Ishikawa (cell line): ENCODE data around the gene ASCL2.

Experiments used
- CEBPB ChIP-seq: IDR thresholded peaks from 2 replicates; pipeline ENCODE4 v1.6.1; 2012
- CREB1 ChIP-seq: IDR thresholded peaks from 2 replicates; pipeline ENCODE4 v1.6.1; 2012; ENCODE audit warnings: low read depth
- EGR1 ChIP-seq: IDR thresholded peaks from 2 replicates; pipeline ENCODE4 v1.6.1; 2012
- EP300 ChIP-seq: IDR thresholded peaks from 2 replicates; pipeline ENCODE4 v1.6.1; 2012; ENCODE audit warnings: borderline replicate concordance
- FOXM1 ChIP-seq: IDR thresholded peaks from 2 replicates; pipeline ENCODE4 v1.6.1; 2012; ENCODE audit warnings: low read depth, borderline replicate concordance
- MAX ChIP-seq: IDR thresholded peaks from 2 replicates; pipeline ENCODE4 v1.6.1; 2012
- NFIC ChIP-seq: IDR thresholded peaks from 2 replicates; pipeline ENCODE4 v1.6.1; 2012
- RAD21 ChIP-seq: IDR thresholded peaks from 2 replicates; pipeline ENCODE4 v1.6.1; 2012; ENCODE audit warnings: low read depth
- REST ChIP-seq: IDR thresholded peaks from 2 replicates; pipeline ENCODE4 v1.6.1; 2012; ENCODE audit warnings: low read depth, mild to moderate bottlenecking
- TAF1 ChIP-seq: IDR thresholded peaks from 2 replicates; pipeline ENCODE4 v1.6.1; 2012; ENCODE audit warnings: low read depth, mild to moderate bottlenecking
- TCF12 ChIP-seq: IDR thresholded peaks from 2 replicates; pipeline ENCODE4 v1.6.1; 2012; ENCODE audit warnings: low read depth
- TEAD4 ChIP-seq: IDR thresholded peaks from 2 replicates; pipeline ENCODE4 v1.6.1; 2012
- USF1 ChIP-seq: IDR thresholded peaks from 2 replicates; pipeline ENCODE4 v1.6.1; 2012
- YY1 ChIP-seq: IDR thresholded peaks from 2 replicates; pipeline ENCODE4 v1.6.1; 2012; ENCODE audit warnings: low read depth
- ZBTB7A ChIP-seq: IDR thresholded peaks from 2 replicates; pipeline ENCODE4 v1.6.1; 2012; ENCODE audit warnings: low read depth

Gene ASCL2

GRCh38 chr11:2310786-2311352 lies 40.5 kb upstream of the ASCL2 start:
- TF ChIP-seq REST (no peak), TCF12 (no peak), TEAD4 (no peak), USF1 (no peak), FOXM1 (no peak), TAF1 (no peak), NFIC (no peak), YY1 (no peak), CREB1 (no peak), EGR1 (no peak), CEBPB (no peak)

DNA sequence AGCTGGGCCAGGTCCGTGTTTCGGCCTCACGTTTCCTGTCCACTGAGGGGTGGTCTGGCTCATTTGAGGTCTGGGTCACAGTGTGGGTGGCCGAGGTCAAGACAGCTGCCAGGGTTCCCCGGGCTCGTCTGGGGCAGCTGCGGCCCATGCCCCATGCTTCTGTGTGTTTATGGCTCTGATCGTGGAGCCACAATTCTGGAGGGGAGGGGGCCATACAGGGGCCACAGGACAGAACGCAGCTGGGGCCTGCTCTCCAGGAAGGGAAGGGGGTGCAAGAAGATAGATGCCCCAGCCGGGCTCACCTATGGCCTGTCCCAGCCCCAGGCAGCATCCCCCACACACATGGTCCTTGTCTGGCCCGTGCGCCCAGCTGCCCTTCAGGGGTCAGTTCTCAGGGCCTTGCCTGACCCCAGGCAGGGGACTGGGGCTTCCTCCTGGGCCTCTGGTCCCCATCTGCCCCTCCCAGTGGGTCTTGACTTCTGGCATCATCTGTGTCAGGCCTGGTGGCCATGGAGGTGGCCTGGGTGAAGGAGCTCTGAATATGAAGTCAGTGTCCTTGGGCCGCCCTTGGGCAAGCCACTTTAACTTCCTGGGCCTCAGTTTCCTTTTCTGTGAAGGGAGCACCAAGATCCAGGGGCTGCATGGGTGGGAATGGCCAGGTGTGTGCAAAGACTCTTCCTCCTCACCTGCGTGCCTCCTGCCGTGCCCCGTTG lies 39.8 kb upstream of the ASCL2 start:
- TF ChIP-seq RAD21 (no peak), REST (no peak), TCF12 (no peak), ZBTB7A (no peak)

DNA sequence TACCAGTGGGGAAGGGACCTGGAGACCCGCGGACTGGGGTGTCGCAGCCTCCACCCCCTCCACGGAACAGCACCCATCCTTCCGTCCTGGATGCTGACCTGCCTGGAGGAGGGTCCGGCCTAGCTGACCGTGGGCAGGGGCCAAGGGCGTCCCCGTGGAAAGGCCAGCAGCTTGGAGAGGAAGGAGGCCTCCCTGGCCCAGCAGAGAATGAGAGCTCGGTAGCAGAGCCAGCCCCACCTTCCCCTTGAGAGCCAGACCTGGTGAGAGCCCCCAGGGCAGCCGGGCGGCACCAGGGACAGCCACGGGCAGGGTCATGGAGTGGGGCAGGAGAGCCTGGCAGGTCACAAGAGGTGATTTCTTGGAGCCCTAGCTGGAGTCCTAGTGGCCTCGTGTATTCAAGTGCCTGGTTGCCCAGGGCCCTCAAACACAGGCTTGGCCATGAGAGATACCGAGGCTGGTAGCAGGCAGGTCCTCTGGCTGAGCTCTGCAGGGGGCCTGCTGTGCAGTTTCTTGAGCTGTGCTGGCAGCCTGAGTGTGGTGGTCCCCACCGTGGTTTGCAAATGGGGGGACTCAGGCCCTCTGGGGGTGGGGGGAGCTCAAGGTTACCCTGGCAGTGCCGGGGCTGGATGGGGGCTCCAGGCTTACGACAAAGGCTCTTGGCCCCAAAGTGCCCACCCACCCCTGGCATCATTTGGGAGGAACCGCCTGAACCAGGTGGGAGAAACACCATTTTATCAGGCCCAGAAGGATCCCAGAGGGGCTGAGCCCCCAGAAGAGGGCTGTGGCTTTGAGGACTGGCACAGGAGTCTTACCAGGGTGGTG lies 39.1 kb upstream of the ASCL2 start:
- TF ChIP-seq YY1: no peak
- TF ChIP-seq RAD21: no peak
- no peak for TF ChIP-seq TCF12
- no peak for TF ChIP-seq EP300
- no peak for TF ChIP-seq USF1
- no peak for TF ChIP-seq REST
- no peak for TF ChIP-seq FOXM1
- no peak for TF ChIP-seq ZBTB7A
- no peak for TF ChIP-seq CEBPB
- TF ChIP-seq NFIC: no peak
- no peak for TF ChIP-seq CREB1
- TF ChIP-seq MAX: no peak

DNA sequence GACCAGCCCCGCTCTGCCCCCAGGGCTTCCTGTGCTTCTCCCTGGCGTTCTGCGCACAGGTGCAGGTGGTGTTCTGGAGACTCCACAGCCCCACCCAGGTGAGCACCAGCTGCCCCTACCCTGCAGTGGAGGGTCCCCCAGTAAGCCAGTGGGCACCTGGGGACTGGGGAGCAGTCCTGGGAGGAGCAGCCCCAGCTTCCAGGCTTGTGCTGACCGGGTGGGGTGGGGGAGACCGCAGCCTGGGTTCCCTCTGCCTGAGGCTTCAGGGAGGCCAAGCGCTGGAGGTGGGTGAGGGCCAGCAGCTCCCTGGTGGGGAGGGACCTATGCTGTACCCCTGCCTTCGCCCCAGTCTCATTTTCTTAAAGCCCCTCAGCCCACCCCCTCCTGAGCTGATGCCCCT lies 38.3 kb upstream of the ASCL2 start:
- TF ChIP-seq MAX (no peak), YY1 (no peak), TAF1 (no peak), NFIC (no peak), USF1 (no peak), EGR1 (no peak), FOXM1 (no peak), TEAD4 (no peak), RAD21 (no peak), EP300 (no peak), ZBTB7A (no peak), CEBPB (no peak), CREB1 (no peak), TCF12 (no peak), REST (no peak)
